ENCODE data around the gene GLI1.
A peak's percentile ranks its signal among the peaks of the same experiment; 100 is the strongest.
"Not testable (repeated sequence)": the region's sequence is repeated elsewhere in the genome, so short reads cannot be mapped to it uniquely, and the experiment has no call there.

The GLI1 gene

GRCh38 chr12:57476162-57476992 lies 16.8 kb downstream of the GLI1 start:
- DNase-seq (ENCODE audit: low spot score): peak; percentile 66

- DNase-seq (ENCODE audit: low spot score): no peak
Measured at GRCh38 chr12:57476993-57477709, 17.6 kb downstream of the GLI1 start.

GRCh38 chr12:57477710-57478681 lies 18.4 kb downstream of the GLI1 start:
- no peak for DNase-seq (ENCODE audit: low spot score)

- no peak for DNase-seq (ENCODE audit: low spot score)
Measured at GRCh38 chr12:57479043-57479375, 19.4 kb downstream of the GLI1 start.

- no peak for DNase-seq (ENCODE audit: low spot score)
Measured at GRCh38 chr12:57479376-57480115, 20.0 kb downstream of the GLI1 start, which contains the start of gene ARHGAP9. TSS of gene ARHGAP9 (minus strand) at chr12:57479866. CDS start at chr12:57479406, 460 bp downstream.

GRCh38 chr12:57481671-57482070 lies 22.1 kb downstream of the GLI1 start:
- no peak for DNase-seq (ENCODE audit: low spot score)

- DNase-seq (ENCODE audit: low spot score): no peak
Measured at GRCh38 chr12:57483466-57483865, 23.9 kb downstream of the GLI1 start.

GRCh38 chr12:57485695-57486094 lies 26.1 kb downstream of the GLI1 start:
- no peak for DNase-seq (ENCODE audit: low spot score)

- DNase-seq (ENCODE audit: low spot score): no peak
Measured at GRCh38 chr12:57487055-57487596, 27.5 kb downstream of the GLI1 start.

GRCh38 chr12:57487597-57488401 lies 28.2 kb downstream of the GLI1 start, which contains the start of gene MARS1:
TSS of gene MARS1 (plus strand) at chr12:57488068. CDS start at chr12:57488091, 23 bp downstream.
- peak; percentile 92 for DNase-seq (ENCODE audit: low spot score)

- no peak for DNase-seq (ENCODE audit: low spot score)
Measured at GRCh38 chr12:57488402-57489156, 29.0 kb downstream of the GLI1 start.

GRCh38 chr12:57489157-57489641 lies 29.6 kb downstream of the GLI1 start:
- DNase-seq (ENCODE audit: low spot score): no peak

- no peak for DNase-seq (ENCODE audit: low spot score)
Measured at GRCh38 chr12:57490126-57490525, 30.5 kb downstream of the GLI1 start.

- DNase-seq (ENCODE audit: low spot score): no peak
Measured at GRCh38 chr12:57491393-57492280, 32.1 kb downstream of the GLI1 start.

GRCh38 chr12:57495051-57495701 lies 35.6 kb downstream of the GLI1 start:
- DNase-seq (ENCODE audit: low spot score): not testable (repeated sequence)

GRCh38 chr12:57496822-57497221 lies 37.2 kb downstream of the GLI1 start:
- DNase-seq (ENCODE audit: low spot score): no peak

- DNase-seq (ENCODE audit: low spot score): no peak
Measured at GRCh38 chr12:57497223-57498131, 37.9 kb downstream of the GLI1 start.

Measured in HuH-7 (cell line).